Stimulated activated CD8-positive, alpha-beta memory T cell treated with anti-CD3 and anti-CD28 coated beads, Interleukin-7, amount 100 ng/mL, for 1 hour (primary cell): ENCODE measurements around the gene RHEBL1.
A peak's percentile ranks its signal among the peaks of the same experiment; 100 is the strongest.
"Not testable (repeated sequence)": the region's sequence is repeated elsewhere in the genome, so short reads cannot be mapped to it uniquely, and the experiment has no call there.

Source experiments
- DNase-seq, 2 donors: peaks; one replicate each; pipeline ENCODE4 v3.0.0-alpha.2; 2020; ENCODE audit warnings: low read depth in 2 of 2

The RHEBL1 gene

DNA sequence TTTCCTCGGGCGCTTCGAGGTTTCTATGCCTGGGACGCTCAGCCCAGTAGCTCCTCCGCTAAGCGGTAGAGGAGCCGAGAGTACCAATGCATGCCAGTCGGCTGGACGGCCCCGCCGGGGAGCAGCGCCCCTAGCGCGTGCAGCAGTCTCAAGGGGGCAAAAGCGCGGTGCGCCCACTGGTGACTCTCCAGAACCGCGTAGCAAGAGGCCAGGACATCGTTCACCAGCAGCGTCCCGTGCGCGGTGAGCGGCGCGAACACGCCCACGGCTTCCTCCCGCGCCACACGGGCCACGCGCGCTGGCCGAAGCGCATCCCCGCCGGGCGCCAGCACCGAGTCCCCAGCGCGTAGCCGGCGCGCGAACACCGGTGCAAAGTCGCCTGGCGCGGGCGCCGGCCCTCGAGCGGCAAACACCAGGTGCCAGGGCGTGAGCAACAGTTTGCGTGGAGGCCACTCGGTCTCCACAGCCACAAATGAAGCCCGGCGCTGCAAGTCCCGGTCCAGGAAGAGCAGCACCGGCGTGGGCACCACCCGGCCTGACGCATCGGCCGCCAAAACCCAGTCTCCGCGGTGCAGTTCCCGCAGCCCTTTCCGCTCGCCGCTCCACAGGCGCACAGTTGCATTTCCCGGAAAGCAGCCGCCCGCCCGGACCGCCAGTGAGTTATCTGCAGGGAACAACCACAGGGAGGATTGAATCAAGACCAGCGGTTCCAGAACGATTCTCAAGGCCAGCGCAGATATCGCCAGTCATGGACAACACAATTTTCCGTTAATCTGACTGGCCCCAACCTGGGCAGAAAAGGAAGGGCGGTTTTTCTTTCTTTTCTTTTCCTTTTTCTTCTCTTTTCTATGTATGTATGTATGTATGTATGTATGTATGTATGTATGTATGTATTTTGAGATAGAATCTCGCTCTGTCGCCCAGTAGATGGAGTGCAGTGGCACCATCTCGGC, 20.3 kb upstream of the RHEBL1 start:
- DNase-seq = no peak

DNA sequence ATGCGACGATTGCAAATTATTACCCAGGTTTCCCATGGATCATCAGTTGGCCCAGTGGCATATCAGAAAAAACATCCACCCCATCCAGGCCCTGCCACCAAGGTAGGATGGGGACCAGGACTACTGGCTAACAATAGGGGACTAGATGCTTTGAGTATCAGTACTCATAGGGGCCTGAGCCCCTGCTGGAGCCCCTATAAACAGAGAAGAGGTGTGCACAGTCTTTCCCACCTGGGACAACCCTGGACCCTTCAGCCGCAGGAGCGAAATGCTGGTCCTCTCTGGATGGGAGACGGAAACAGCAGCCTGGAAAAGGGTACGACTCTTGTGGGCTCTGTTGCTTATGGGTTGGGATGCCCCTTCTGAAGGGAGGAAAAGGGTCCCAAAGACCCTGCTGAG, 19.2 kb upstream of the RHEBL1 start:
- DNase-seq = no peak

DNA sequence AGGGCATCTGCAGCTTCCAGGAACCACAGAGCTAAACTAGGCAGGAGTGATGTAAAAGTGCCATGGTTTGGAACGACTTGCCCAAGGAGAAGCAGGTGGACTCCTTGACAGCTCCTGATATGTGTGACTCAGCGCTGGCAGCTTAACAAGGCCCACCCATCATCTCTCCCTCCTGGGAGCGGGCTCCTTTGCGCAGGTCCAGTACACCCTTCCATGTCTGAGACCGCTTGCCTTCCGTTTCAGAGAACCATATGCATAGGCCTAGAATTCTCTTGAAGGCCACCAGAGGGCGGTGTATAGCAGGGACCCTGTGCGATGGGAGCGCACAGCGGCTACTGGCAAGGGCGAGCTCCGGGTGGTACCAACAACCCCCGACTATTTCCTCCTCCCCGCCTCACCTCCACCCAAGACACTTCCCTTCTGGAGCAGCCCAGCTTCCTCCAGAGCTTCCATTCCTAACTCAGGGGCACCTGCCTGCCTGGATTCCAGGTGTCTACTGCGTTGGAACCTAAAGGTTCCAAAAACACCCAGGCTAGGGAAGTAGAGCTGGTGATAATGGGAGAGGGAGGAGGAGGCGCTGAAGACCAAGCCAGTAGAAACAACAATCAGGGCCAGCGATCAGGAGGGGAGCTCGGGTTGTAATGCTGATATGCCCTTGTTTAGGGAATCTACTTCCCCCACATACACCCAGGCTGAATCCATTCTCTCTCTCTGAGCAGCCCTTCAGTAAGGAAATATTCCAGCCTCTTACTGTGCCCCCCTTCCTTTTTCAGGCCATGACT, 18.6 kb upstream of the RHEBL1 start:
- peak; percentile 31 to 51 for DNase-seq

- DNase-seq = no peak
Observed at GRCh38 chr12:49086116-49086515, 16.3 kb upstream of the RHEBL1 start.

DNA sequence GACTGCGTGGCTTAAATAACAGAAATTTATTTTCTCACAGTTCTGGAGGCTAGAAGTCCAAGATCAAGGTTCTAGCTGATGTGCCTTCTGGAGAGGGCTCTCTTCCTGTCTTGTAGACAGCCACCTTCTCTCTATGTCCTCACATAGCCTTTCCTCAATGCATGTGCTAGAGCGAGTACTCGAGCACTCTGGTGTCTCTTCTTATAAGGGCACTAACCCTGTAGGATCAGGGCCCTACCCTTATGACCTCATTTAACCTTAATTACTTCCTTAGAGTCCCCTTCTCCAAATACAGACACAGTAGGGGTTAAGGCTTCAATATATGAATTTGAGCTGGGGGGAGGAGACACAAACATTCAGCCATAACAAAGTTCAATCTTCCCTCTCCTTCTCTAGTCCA, 14.7 kb upstream of the RHEBL1 start:
- no peak for DNase-seq

GRCh38 chr12:49079793-49080192, 10.0 kb upstream of the RHEBL1 start:
- no peak for DNase-seq

DNA sequence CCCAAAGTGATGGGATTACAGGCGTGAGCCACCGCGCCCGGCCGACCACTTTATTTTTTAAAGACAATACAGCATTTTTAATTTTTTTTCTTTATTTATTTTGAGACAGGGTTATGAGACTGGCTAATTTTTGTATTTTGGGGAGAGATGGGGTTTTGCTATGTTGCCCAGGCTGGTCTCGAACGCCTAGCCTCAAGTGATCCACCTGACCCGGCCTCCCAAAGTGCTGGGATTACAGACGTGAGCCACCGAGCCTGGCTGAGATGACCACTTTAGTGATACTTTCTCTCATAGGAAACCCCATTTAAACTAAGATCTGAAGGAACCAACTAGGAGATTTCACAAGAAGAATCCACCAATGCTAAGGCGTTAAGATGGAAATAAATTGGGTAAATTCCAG, 1.2 kb upstream of the RHEBL1 start:
- no peak for DNase-seq

DNA sequence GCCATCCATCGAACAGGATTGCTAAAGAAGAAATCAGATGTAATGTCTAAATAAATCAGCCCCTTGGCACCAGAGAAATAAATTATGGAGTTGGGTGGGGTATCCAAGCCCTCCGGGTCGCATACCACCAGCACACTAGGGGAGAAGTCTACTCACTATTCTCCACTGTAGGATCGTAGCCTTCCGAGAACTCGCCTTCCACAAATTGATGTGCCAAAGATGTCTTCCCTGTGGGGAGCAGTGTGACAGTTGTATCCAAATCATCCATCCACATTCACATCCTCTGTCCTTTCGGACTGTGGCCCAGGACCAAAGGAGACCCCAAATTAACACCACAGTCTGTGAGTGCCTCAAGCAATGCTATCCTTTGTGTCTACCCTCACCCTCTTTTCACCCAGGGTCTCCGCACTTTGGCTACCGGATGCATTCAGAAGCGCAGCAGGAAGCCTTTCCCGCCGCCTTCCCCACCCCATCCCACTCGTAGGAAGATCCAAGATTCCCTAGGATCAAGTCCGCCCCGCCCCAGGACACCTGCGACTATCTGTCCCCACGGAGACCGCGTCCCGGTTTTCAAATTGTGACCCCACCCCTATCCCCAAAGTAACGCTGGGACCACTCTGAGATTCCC, 786 bp downstream of the RHEBL1 start:
- DNase-seq = no peak

GRCh38 chr12:49066120-49066519, 3.7 kb downstream of the RHEBL1 start:
- no peak for DNase-seq

- no peak for DNase-seq
Observed at GRCh38 chr12:49064767-49065152, 5.0 kb downstream of the RHEBL1 start.

- not testable (repeated sequence) for DNase-seq
Observed at GRCh38 chr12:49061916-49062315, 7.9 kb downstream of the RHEBL1 start.

DNA sequence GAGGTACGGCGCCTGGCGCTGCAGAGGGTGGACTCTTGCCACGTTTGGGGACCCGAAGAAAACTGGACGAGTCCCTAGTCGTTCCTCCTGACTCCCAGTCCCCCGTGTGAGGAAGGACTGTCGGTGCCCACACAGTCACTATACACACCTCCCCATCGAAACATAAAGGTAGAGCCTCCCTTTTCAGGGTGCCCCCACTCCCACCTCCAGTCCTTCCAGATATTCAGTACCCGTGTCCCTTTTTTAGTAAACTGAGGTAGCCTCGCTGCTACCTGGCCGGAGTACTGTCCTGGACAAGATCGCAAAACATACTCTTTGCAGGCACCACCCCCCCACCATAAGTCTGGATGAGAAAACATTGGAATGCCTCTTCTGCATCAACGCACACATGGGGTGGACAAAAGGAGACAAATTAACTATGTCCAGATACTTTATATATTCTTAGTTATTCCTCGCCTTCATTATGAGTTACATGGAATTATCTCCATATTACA, 8.6 kb downstream of the RHEBL1 start:
- DNase-seq = no peak

DNA sequence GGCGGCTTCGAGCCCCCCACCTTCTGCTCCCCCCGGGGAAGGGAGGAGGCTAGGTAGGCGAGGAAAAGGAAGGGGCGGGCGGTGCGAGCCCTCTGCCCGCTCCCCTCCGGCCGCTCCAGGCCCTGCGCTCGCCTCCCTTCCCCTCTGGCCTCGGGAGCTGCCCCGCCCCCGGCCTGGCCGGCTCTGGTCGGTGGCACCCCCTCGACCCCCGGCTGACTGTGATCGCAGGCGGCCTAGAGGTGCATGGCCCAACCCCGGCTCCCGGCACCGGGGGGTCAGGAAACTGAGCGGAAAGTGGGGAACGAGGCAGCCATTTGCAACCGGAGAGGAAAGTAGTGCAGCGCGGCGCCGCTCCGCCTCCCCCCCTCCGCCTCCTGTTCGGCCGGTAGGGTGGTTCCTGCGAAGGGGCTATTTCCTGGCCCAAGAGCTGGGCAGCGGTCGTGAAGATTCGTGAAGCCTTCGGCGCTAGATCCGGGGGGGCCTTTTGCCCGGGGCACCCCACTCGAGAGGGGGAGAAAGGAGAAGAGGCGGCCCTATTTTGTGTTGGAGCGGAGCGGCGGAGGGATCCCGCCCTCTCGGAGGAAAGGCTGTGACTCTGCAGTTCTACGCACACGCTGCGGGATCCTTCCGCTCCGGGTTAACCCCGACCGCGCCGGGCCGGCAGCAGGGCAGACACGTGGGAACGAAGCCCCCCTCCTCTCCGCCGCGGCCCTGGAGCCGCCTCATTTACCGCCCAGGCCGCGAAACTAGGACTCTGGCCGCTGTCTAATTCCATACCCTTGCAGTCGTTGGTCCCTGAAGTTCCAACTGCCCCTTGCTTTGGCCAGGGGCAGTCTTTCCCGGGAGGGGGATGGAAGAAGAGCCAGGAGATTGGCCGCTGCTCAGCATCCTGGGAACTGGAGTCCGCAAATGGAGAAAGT, 9.3 kb downstream of the RHEBL1 start, which contains the start of gene KMT2D:
Gene KMT2D (minus strand): TSS at position 558 of the 920 bp plus-strand sequence. CDS start 5,470 bp downstream, outside the sequence.
- DNase-seq = peak; percentile 67 to 75

GRCh38 chr12:49059299-49060171, 10.2 kb downstream of the RHEBL1 start:
- DNase-seq = no peak

- DNase-seq = no peak
Observed at GRCh38 chr12:49059045-49059298, 10.8 kb downstream of the RHEBL1 start.

GRCh38 chr12:49058366-49059044, 11.3 kb downstream of the RHEBL1 start:
- no peak for DNase-seq

DNA sequence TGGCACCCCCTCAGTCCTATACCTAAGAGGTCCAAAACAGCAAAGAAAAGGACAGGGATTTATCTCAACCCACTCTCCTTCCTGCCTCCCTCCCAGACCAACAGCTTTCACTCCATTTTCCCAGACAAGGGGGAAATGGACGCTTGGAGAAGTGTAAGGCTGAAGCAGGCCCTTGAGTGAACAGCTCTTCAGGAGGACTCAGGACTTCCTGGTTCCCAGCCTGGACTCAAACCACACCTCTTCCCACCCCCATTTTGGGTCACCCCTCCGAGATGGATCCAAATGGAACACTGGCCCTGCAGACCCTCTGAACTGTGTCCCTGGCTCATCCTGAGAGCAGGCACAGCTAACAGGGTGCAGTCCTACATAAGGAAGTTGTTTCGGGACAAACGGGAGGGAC, 11.9 kb downstream of the RHEBL1 start:
- DNase-seq = no peak

- DNase-seq = no peak
Observed at GRCh38 chr12:49055978-49056754, 13.6 kb downstream of the RHEBL1 start.

DNA sequence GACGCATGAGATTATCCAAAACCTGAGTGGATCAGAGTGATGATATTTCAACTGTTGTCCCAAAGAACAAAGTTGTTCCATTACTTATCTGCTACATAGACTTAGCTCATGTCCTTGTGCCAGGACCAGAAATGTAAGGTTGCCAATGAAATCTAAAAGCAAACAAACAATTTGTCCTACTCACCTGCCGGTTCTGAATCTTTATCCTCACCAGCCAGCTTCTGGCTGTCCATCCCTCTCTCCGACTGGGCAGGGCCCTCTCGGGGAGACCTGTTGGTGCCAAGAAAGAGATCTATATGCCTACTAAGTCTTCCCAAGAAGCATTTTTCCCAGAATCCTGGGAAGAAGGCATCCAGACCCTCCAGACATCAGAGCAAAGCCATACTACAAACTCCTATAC, 14.7 kb downstream of the RHEBL1 start:
- DNase-seq = no peak
